ENCODE measurements around the gene FAM9A.

FAM9A gene

DNA sequence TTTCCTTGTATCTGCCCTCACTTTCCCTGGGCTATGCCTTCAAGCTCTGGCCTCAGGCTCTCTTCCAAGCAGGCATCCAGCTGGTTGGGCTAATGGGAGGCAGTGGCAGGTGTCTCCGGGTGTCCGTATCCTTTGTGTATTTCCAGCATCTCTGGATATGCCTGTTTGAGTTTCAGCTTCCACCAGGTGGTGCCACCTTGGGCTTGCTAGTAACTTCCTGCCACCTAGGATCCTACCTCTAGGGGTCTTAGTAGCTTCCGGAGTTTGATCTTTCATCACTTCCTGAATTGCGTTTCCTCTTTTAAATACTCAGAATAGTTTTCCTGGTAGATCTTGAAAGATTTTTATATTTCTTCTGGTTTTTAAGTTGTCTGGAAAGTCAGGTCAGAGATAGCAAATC, 46.1 kb downstream of the FAM9A start:
- H3K4me3 ChIP-seq (ENCODE audit: low read depth, low read length): no peak overlapping the region
- no peak for DNase-seq (ENCODE audit: low read depth)
- TF ChIP-seq, protein P1, sequence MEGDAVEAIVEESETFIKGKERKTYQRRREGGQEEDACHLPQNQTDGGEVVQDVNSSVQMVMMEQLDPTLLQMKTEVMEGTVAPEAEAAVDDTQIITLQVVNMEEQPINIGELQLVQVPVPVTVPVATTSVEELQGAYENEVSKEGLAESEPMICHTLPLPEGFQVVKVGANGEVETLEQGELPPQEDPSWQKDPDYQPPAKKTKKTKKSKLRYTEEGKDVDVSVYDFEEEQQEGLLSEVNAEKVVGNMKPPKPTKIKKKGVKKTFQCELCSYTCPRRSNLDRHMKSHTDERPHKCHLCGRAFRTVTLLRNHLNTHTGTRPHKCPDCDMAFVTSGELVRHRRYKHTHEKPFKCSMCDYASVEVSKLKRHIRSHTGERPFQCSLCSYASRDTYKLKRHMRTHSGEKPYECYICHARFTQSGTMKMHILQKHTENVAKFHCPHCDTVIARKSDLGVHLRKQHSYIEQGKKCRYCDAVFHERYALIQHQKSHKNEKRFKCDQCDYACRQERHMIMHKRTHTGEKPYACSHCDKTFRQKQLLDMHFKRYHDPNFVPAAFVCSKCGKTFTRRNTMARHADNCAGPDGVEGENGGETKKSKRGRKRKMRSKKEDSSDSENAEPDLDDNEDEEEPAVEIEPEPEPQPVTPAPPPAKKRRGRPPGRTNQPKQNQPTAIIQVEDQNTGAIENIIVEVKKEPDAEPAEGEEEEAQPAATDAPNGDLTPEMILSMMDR (IDR thresholded peaks at IDR 0.05; ENCODE audit: insufficient read depth, low read depth, low read length, missing control alignments): no peak

DNA sequence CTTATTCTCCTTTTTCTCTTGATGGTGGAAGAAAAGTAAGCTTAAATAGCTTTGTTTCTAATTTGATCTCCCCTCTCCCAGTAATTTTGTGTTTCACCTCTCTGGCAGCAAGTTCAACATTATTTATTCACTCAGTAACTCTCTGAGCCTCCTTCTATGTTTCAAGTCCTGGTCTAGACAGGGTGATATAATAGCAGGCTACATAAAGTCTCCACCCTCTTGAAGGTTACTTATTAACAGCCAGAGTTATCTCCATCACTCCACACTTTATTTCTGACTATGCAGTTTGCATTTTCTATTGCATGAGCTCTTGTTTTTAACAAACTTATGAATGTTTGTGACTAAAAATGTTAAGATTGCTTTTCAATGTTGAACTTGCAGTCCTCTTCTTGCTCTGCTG, 51.5 kb downstream of the FAM9A start:
- no peak overlapping the region for H3K4me3 ChIP-seq (ENCODE audit: low read depth, low read length)
- no peak for DNase-seq (ENCODE audit: low read depth)
- TF ChIP-seq, protein P1 (IDR thresholded peaks at IDR 0.05; ENCODE audit: insufficient read depth, low read depth, low read length, missing control alignments): no peak

DNA sequence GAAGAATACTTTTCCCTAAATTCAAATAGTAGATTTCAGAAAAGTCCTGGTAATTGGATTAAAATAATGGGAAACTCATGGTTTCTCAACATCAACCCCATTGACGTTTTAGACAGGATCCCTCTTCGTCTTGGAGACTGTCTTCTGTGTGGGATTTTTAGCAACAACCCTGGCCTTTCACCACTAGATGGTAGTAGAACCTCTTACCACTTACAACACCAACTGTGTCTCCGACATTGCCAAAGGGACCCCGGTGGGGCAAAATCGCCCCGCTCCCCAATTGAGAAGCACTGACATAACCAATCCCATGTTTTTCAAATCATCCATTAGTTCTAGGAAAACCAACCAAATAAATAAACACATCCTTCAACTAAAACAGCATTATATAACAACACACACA, 52.3 kb downstream of the FAM9A start:
- TF ChIP-seq, protein P1 (IDR thresholded peaks at IDR 0.05; ENCODE audit: insufficient read depth, low read depth, low read length, missing control alignments): peak; percentile 40
- H3K4me3 ChIP-seq (ENCODE audit: low read depth, low read length): no peak overlapping the region
- DNase-seq (ENCODE audit: low read depth): peak; percentile 10

DNA sequence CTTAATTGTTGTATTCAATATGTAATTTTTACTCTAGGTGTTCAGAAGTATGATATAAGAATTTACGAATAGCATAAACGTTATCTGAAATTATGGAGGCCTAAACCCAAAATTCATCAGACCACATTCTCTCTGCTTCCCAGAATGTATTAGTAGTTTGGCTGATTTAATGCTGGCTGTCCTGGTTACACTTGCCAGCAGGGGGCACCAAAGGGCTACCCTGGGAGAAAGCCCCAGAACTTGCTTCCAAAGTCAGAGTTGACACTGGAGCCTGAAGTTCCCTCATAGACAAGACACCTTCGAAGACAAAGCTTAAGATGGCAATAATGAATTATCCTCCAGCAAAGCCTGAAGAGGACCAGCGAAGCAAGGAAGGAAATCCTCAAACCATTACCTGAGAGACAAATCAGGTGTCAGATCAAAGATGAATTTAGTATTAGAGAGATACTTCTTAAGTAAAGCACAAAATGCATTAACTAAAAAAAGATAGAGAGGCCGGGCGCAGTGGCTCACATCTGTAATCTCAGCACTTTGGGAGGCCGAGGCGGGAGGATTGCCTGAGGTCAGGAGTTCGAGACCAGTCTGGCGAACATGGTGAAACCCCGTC, 58.0 kb downstream of the FAM9A start:
- DNase-seq (ENCODE audit: low read depth): peak; percentile 35
- TF ChIP-seq, protein P1 (IDR thresholded peaks at IDR 0.05; ENCODE audit: insufficient read depth, low read depth, low read length, missing control alignments): peak; percentile 55
- no peak overlapping the region for H3K4me3 ChIP-seq (ENCODE audit: low read depth, low read length)

DNA sequence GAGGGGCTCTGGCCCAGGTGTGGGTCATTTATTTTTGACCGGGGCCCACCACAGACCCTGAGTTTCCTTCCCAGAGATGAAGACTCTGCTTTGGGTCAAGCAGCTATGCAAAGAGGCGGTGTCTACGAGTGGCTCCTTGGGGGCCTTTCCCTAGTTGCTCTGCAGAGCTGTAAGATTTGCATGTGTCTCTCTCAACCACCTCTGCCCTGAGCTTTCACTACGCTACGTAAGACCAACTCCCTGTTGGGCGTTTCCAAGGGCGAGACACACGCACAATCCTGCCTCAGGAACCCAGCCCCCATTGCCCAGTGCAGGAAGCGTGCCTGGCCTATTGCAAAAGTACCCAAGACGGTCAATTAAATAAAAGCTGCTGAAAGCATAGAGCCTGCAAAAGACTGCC, 59.2 kb downstream of the FAM9A start:
- TF ChIP-seq, protein P1 (IDR thresholded peaks at IDR 0.05; ENCODE audit: insufficient read depth, low read depth, low read length, missing control alignments): no peak
- DNase-seq (ENCODE audit: low read depth): no peak
- H3K4me3 ChIP-seq (ENCODE audit: low read depth, low read length): no peak overlapping the region

Data from GM12865 (cell line).